Measurements from ENCODE around the gene RNF150.

DNA sequence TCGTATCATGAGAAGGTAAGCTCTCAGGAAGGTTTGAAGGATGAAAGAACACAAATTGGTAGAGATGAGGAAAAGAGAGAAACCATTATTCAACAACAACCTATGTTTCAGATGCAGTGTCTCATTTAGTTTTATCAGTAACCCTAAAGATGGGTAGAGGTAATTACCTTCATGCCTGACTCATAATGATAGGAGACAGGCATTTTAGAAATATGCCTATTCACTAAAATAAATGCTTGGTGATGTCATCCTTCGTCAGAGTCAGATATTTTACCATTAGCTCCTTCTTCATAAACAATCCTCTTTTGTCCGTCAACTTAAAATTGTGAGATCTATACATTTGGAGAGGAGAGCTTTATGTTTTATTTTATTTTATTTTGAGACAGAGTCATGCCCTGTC lies 21.5 kb upstream of the RNF150 start:
- TF ChIP-seq, protein P1, sequence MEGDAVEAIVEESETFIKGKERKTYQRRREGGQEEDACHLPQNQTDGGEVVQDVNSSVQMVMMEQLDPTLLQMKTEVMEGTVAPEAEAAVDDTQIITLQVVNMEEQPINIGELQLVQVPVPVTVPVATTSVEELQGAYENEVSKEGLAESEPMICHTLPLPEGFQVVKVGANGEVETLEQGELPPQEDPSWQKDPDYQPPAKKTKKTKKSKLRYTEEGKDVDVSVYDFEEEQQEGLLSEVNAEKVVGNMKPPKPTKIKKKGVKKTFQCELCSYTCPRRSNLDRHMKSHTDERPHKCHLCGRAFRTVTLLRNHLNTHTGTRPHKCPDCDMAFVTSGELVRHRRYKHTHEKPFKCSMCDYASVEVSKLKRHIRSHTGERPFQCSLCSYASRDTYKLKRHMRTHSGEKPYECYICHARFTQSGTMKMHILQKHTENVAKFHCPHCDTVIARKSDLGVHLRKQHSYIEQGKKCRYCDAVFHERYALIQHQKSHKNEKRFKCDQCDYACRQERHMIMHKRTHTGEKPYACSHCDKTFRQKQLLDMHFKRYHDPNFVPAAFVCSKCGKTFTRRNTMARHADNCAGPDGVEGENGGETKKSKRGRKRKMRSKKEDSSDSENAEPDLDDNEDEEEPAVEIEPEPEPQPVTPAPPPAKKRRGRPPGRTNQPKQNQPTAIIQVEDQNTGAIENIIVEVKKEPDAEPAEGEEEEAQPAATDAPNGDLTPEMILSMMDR (IDR thresholded peaks at IDR 0.05), result no peak
- no peak for TF ChIP-seq POLR2A (IDR thresholded peaks at IDR 0.05)

Data from body of pancreas (tissue), 4 donors.